Mesenchymal stem cell (in vitro differentiated cells and primary cell): Measurements from ENCODE around the gene PBX2.
"Not testable (repeated sequence)": the region's sequence is repeated elsewhere in the genome, so short reads cannot be mapped to it uniquely, and the experiment has no call there.

ENCODE experiments used
- DNase-seq: peaks from one replicate; pipeline ENCODE4 v3.0.0-alpha.2; 2013
- H2AFZ ChIP-seq: one replicate; pipeline ENCODE4 v1.6.1; 2013; ENCODE audit warnings: low read depth, mild to moderate bottlenecking, control low read depth, inconsistent platforms, low read length, moderate library complexity
- H2AK5ac ChIP-seq: 2 replicates; pipeline ENCODE4 v1.6.1; 2013; ENCODE audit warnings: low read length, moderate library complexity, mild to moderate bottlenecking, inconsistent platforms; ENCODE audit not compliant: severe bottlenecking
- H2BK120ac ChIP-seq: one replicate; pipeline ENCODE4 v1.6.1; 2013; ENCODE audit warnings: low read depth, mild to moderate bottlenecking, inconsistent platforms, low read length, moderate library complexity
- H2BK12ac ChIP-seq, 2 experiments: one replicate each; pipeline ENCODE4 v1.6.1; 2013; ENCODE audit warnings: inconsistent platforms in 2 of 2, low read length in 2 of 2, mild to moderate bottlenecking in 2 of 2, moderate library complexity in 2 of 2, control low read depth in 1 of 2
- H2BK15ac ChIP-seq: one replicate; pipeline ENCODE4 v1.6.1; 2013; ENCODE audit warnings: mild to moderate bottlenecking, low read depth, inconsistent platforms; ENCODE audit not compliant: poor library complexity, severe bottlenecking
- H2BK5ac ChIP-seq: 2 replicates; pipeline ENCODE4 v1.6.1; 2013; ENCODE audit warnings: low read depth, mild to moderate bottlenecking, low read length, control low read depth, inconsistent platforms; ENCODE audit not compliant: poor library complexity, severe bottlenecking
- H3K14ac ChIP-seq, 2 experiments: one replicate each; pipeline ENCODE4 v1.6.1; 2013; ENCODE audit warnings: inconsistent platforms in 2 of 2, low read length in 2 of 2, control low read depth in 1 of 2, mild to moderate bottlenecking in 1 of 2, moderate library complexity in 1 of 2
- H3K18ac ChIP-seq, 2 experiments: one replicate each; pipeline ENCODE4 v1.6.1; 2013; ENCODE audit warnings: inconsistent platforms in 2 of 2, low read length in 2 of 2, control low read depth in 1 of 2, low read depth in 1 of 2, mild to moderate bottlenecking in 1 of 2
- H3K23ac ChIP-seq, 2 experiments: one replicate each; pipeline ENCODE4 v1.6.1; 2013; ENCODE audit warnings: inconsistent platforms in 2 of 2, low read length in 2 of 2, mild to moderate bottlenecking in 2 of 2, moderate library complexity in 2 of 2, control low read depth in 1 of 2
- H3K27ac ChIP-seq: 2 replicates; pipeline ENCODE4 v1.5.1; 2013; ENCODE audit warnings: mild to moderate bottlenecking, moderate library complexity, low read length, control low read depth, inconsistent platforms; ENCODE audit not compliant: poor library complexity, severe bottlenecking
- H3K27me3 ChIP-seq, 2 experiments: 2 replicates each; pipeline versions ENCODE4 v1.6.1 to v1.7.0; 2013; ENCODE audit warnings: low read length in 2 of 2, mild to moderate bottlenecking in 2 of 2, moderate library complexity in 2 of 2, control low read depth in 1 of 2, inconsistent platforms in 1 of 2; ENCODE audit not compliant: control insufficient read depth in 1 of 2, insufficient read depth in 1 of 2
- H3K36me3 ChIP-seq, 2 experiments: 2 replicates each; pipeline versions ENCODE4 v1.6.1 to v1.7.0; 2013; ENCODE audit warnings: low read length in 2 of 2, control low read depth in 1 of 2, inconsistent platforms in 1 of 2, low read depth in 1 of 2, mild to moderate bottlenecking in 1 of 2; ENCODE audit not compliant: insufficient read depth in 2 of 2, control insufficient read depth in 1 of 2
- H3K4ac ChIP-seq, 2 experiments: one replicate each; pipeline ENCODE4 v1.6.1; 2013; ENCODE audit warnings: inconsistent platforms in 2 of 2, low read length in 2 of 2, mild to moderate bottlenecking in 2 of 2, moderate library complexity in 2 of 2, control low read depth in 1 of 2, low read depth in 1 of 2
- H3K4me1 ChIP-seq: 2 replicates; pipeline ENCODE4 v1.6.1; 2013; ENCODE audit warnings: low read depth, low read length, control low read depth; ENCODE audit not compliant: control insufficient read depth, insufficient read depth
- H3K4me2 ChIP-seq: 2 replicates; pipeline ENCODE4 v1.6.1; 2013; ENCODE audit warnings: low read length, mild to moderate bottlenecking, inconsistent platforms; ENCODE audit not compliant: poor library complexity, severe bottlenecking
- H3K4me3 ChIP-seq, 2 experiments: 2 replicates each; pipeline versions ENCODE4 v1.5.1 to v1.7.0; 2013; ENCODE audit warnings: low read length in 2 of 2, mild to moderate bottlenecking in 2 of 2, control low read depth in 1 of 2, low read depth in 1 of 2; ENCODE audit not compliant: insufficient read depth in 1 of 2
- H3K79me1 ChIP-seq: replicated peaks from 2 replicates; pipeline ENCODE4 v1.6.1; 2013; ENCODE audit warnings: mild to moderate bottlenecking, control low read depth, low read length, inconsistent platforms; ENCODE audit not compliant: poor library complexity, severe bottlenecking
- H3K9ac ChIP-seq: 2 replicates; pipeline ENCODE4 v1.7.0; 2013; ENCODE audit warnings: mild to moderate bottlenecking, low read length, moderate library complexity
- H3K9me3 ChIP-seq: 2 replicates; pipeline ENCODE4 v1.7.0; 2013; ENCODE audit warnings: mild to moderate bottlenecking, low read length; ENCODE audit not compliant: control insufficient read depth
- H4K8ac ChIP-seq: one replicate; pipeline ENCODE4 v1.6.1; 2013; ENCODE audit warnings: inconsistent platforms, mild to moderate bottlenecking, low read length, moderate library complexity
- H4K91ac ChIP-seq: one replicate; pipeline ENCODE4 v1.6.1; 2013; ENCODE audit warnings: mild to moderate bottlenecking, low read length, inconsistent platforms
- WGBS: methylation state at CpG from one replicate; pipeline ENCODE4 v1.1.7; 2013; ENCODE audit warnings: mixed read lengths; 5-methylcytosine and 5-hydroxymethylcytosine counted together

Gene PBX2

DNA sequence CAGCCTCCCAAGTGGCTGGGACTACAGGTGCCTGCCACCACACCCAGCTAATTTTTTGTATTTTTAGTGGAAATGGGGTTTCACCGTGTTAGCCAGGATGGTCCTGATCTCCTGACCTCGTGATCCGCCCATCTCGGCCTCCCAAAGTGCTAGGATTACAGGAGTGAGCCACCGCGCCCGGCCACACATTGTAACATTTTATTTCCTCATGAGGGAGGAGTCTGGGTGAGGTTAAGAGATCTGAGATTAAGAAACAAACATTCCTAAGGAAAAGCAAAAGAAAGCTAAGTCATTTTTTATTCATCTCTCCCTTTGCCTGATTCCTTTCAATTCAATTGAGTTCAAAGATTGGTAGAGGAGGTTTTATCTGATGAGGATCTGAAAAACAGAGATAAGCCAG is 45.8 kb downstream of the PBX2 start:
- not testable (repeated sequence) for H4K8ac ChIP-seq, H3K23ac ChIP-seq, H4K91ac ChIP-seq, H2AK5ac ChIP-seq, H3K14ac ChIP-seq, H3K79me1 ChIP-seq, H3K4me2 ChIP-seq, H3K18ac ChIP-seq, H3K4ac ChIP-seq, H2BK15ac ChIP-seq, H2BK12ac ChIP-seq, H3K9me3 ChIP-seq, H3K27ac ChIP-seq, H3K4me3 ChIP-seq, H3K4me1 ChIP-seq, DNase-seq, H2BK5ac ChIP-seq, H2AFZ ChIP-seq, H3K9ac ChIP-seq, H2BK120ac ChIP-seq, H3K36me3 ChIP-seq
- peaks cover 25 to 30% of the 10 kb centered on the region in 2 experiments for H3K27me3 ChIP-seq
- WGBS = 87% methylated on average over 7 of the region's 7 CpGs

DNA sequence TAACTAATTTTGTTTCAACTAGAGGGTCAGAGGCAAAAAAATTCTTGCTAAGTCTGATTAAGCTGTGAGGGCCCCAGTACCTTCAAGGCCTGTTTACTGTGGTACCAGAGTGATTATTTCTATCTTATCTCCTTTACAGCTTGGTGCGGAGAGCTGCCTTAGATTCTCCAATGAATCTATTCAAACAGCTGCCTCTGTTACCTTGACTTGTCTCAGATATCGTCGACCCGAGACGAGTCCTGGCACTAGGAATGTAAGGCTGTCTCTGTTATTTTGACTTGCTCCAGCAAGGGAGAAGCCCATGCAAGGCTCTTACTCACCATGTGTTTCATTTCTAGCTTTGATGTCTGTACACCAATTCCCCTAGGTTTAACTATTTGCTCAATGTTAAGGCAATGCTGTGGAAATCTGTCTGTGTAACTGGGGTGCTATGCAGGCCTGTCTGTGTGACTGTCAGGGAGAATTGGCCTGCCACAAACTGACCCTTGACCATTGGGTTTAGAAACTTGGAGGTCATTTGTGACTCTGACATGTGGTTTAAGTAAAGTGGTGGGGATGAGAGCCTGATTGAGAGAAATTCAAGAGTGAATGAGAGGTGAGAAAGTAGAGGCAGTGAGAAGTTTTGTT is 49.5 kb downstream of the PBX2 start:
- Histone ChIP-seq H3K9me3 (no peaks in the 10 kb centered on the region), H2BK5ac (no peak overlapping the region), H2BK12ac (no peak overlapping the region), H3K4me2 (no peak overlapping the region), H2BK15ac (no peak overlapping the region), H3K23ac (no peak overlapping the region), H3K4me1 (no peaks in the 10 kb centered on the region), H2BK120ac (no peak overlapping the region), H2AK5ac (no peak overlapping the region), H3K9ac (no peak overlapping the region), H3K27me3 (peaks cover 0 to 3% of the 10 kb centered on the region in 2 experiments), H3K36me3 (no peaks in the 10 kb centered on the region), H2AFZ (no peak overlapping the region), H4K91ac (no peak overlapping the region), H3K18ac (no peak overlapping the region), H3K4ac (no peak overlapping the region), H3K27ac (no peak overlapping the region), H3K79me1 (no peaks in the 10 kb centered on the region), H4K8ac (no peak overlapping the region), H3K14ac (no peak overlapping the region), H3K4me3 (no peak overlapping the region)
- 74% methylated on average over 5 of the region's 5 CpGs for WGBS
- peak; percentile 48 for DNase-seq

DNA sequence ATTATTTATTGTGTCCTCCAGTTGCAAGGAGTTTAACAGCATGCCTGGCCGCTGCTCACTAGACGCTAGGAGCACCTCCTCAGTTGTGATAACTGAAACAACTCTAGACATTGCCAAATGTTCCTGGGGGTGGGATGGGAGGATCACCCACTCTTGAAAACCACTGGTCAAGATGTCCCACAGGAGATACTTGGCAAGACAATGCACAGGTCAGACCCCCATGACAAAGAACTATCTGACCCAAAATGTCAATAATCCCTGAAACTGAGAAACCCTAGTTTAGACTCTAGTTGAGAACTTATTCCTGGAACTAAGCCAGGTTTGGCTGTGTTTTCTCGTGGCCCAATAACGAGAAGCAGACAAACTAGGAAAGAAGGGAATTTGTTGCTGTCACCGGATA is 50.4 kb downstream of the PBX2 start:
- Histone ChIP-seq H3K36me3 (no peaks in the 10 kb centered on the region), H3K27ac (no peak overlapping the region), H2AK5ac (no peak overlapping the region), H2BK5ac (no peak overlapping the region), H3K9ac (no peak overlapping the region), H3K4me2 (no peak overlapping the region), H3K79me1 (no peaks in the 10 kb centered on the region), H3K18ac (no peak overlapping the region), H3K4ac (no peak overlapping the region), H3K4me1 (no peaks in the 10 kb centered on the region), H3K23ac (no peak overlapping the region), H3K4me3 (no peak overlapping the region), H2AFZ (no peak overlapping the region), H3K27me3 (peaks cover 0 to 3% of the 10 kb centered on the region in 2 experiments), H2BK12ac (no peak overlapping the region), H2BK120ac (no peak overlapping the region), H4K8ac (no peak overlapping the region), H3K14ac (no peak overlapping the region), H2BK15ac (no peak overlapping the region), H4K91ac (no peak overlapping the region), H3K9me3 (no peaks in the 10 kb centered on the region)
- 91% methylated on average over 5 of the region's 5 CpGs for WGBS
- DNase-seq = no peak

GRCh38 chr6:32137454-32137853 is 52.5 kb downstream of the PBX2 start:
- Histone ChIP-seq H3K14ac (no peak overlapping the region), H3K27ac (no peak overlapping the region), H3K79me1 (no peaks in the 10 kb centered on the region), H3K18ac (no peak overlapping the region), H3K4ac (no peak overlapping the region), H4K8ac (no peak overlapping the region), H3K23ac (no peak overlapping the region), H2AK5ac (no peak overlapping the region), H2BK12ac (no peak overlapping the region), H3K4me1 (no peaks in the 10 kb centered on the region), H3K4me3 (no peak overlapping the region), H3K9me3 (no peaks in the 10 kb centered on the region), H3K27me3 (peaks cover 0 to 6% of the 10 kb centered on the region in 2 experiments), H2BK15ac (no peak overlapping the region), H2AFZ (no peak overlapping the region), H3K9ac (no peak overlapping the region), H2BK5ac (no peak overlapping the region), H2BK120ac (no peak overlapping the region), H3K4me2 (no peak overlapping the region), H4K91ac (no peak overlapping the region), H3K36me3 (no peaks in the 10 kb centered on the region)
- no peak for DNase-seq
